Karpas-422 (cell line): ENCODE results near the gene NRL. TPM values are rescaled to one million over a fixed set of nuclear protein-coding genes. Genes with fewer than 3 reads are reported as not detected.
A peak's percentile ranks its signal among the peaks of the same experiment; 100 is the strongest.

Experiments
- DNase-seq: peaks from one replicate; pipeline ENCODE4 v3.0.0-alpha.2; 2015
- H2AFZ ChIP-seq: fragments of 200-600 bp; sonication (generic); 2 replicates; pipeline ENCODE4 v1.6.1; 2014; ENCODE audit warnings: antibody characterized with exemption, low read length, mixed read lengths
- H3K27ac ChIP-seq: fragments of 200-600 bp; sonication (generic); 2 replicates; pipeline ENCODE4 v1.5.1; 2014; ENCODE audit warnings: mild to moderate bottlenecking, low read length, moderate library complexity
- H3K27me3 ChIP-seq: fragments of 200-600 bp; sonication (generic); 2 replicates; pipeline ENCODE4 v1.6.1; 2014; ENCODE audit warnings: low read length, mixed read lengths
- H3K36me3 ChIP-seq: fragments of 200-600 bp; sonication (generic); 2 replicates; pipeline ENCODE4 v1.6.1; 2014; ENCODE audit warnings: low read length, mixed read lengths; ENCODE audit not compliant: insufficient read depth
- H3K4me1 ChIP-seq: fragments of 200-600 bp; sonication (generic); 2 replicates; pipeline ENCODE4 v1.6.1; 2014; ENCODE audit warnings: mild to moderate bottlenecking, low read length, mixed read lengths
- H3K4me2 ChIP-seq: fragments of 200-600 bp; sonication (generic); 2 replicates; pipeline ENCODE4 v1.6.1; 2014; ENCODE audit warnings: low read length, low read depth, mild to moderate bottlenecking; ENCODE audit not compliant: poor library complexity, severe bottlenecking
- H3K4me3 ChIP-seq: fragments of 200-600 bp; sonication (generic); 2 replicates; pipeline ENCODE4 v1.5.1; 2014; ENCODE audit warnings: mild to moderate bottlenecking, antibody characterized with exemption, low read length, mixed read lengths
- H3K79me2 ChIP-seq: fragments of 200-600 bp; sonication (generic); 2 replicates; pipeline ENCODE4 v1.6.1; 2014; ENCODE audit warnings: mild to moderate bottlenecking, low read length, mixed read lengths
- H3K9ac ChIP-seq: fragments of 200-600 bp; sonication (generic); 2 replicates; pipeline ENCODE4 v1.6.0; 2014; ENCODE audit warnings: low read length
- H3K9me2 ChIP-seq: fragments of 200-600 bp; sonication (generic), shearing (Covaris generic); replicated peaks from 2 replicates; pipeline ENCODE4 v1.6.0; 2014; ENCODE audit warnings: mild to moderate bottlenecking, low read length, moderate library complexity; ENCODE audit not compliant: insufficient read depth
- H3K9me3 ChIP-seq: fragments of 300-700, 200-600 bp; sonication (generic); 2 replicates; pipeline ENCODE4 v1.6.1; 2014; ENCODE audit warnings: low read length, mixed read lengths
- H4K20me1 ChIP-seq: fragments of 200-600 bp; sonication (generic); 2 replicates; pipeline ENCODE4 v1.6.1; 2014; ENCODE audit warnings: mild to moderate bottlenecking, antibody characterized with exemption, low read length, low read depth; ENCODE audit not compliant: insufficient read depth
- total RNA-seq: library from RNA; depleted of rRNA; stranded (reverse); fragments of >200 nt; shearing (Covaris generic); gene quantifications from 2 replicates; pipeline ENCODE4 v1.2.3, GENCODE V29; 2014; ENCODE audit warnings: low replicate concordance

NRL gene
- total RNA-seq, 1 experiment from 2014 or later, result 2.5 TPM

GRCh38 chr14:24139272-24139934, 24.7 kb upstream of the NRL start:
- H3K9me3 ChIP-seq, result no peaks in the 10 kb centered on the region
- H3K27me3 ChIP-seq, result no peaks in the 10 kb centered on the region
- peaks cover 67% of the 10 kb centered on the region for H3K4me1 ChIP-seq
- no peaks in the 10 kb centered on the region for H3K9me2 ChIP-seq
- no peak overlapping the region for H2AFZ ChIP-seq
- peak overlapping the region; percentile 83 for H3K4me3 ChIP-seq
- peak; percentile 62 for DNase-seq
- H3K9ac ChIP-seq, result peak overlapping the region; percentile 94
- H3K27ac ChIP-seq, result peak overlapping the region; percentile 52
- H3K4me2 ChIP-seq, result peak overlapping the region; percentile 76
- no peaks in the 10 kb centered on the region for H4K20me1 ChIP-seq
- H3K79me2 ChIP-seq, result peaks cover 59% of the 10 kb centered on the region
- H3K36me3 ChIP-seq, result peaks cover 24% of the 10 kb centered on the region

- H3K36me3 ChIP-seq, result peaks cover 23% of the 10 kb centered on the region
Measured at GRCh38 chr14:24138396-24139271, 23.9 kb upstream of the NRL start.

GRCh38 chr14:24137529-24138395, 23.0 kb upstream of the NRL start:
- H3K4me2 ChIP-seq, result peak overlapping the region; percentile 87
- peak overlapping the region; percentile 71 for H3K27ac ChIP-seq
- peaks cover 23% of the 10 kb centered on the region for H3K36me3 ChIP-seq
- peak; percentile 60 for DNase-seq
- H3K9me3 ChIP-seq, result no peaks in the 10 kb centered on the region
- no peaks in the 10 kb centered on the region for H4K20me1 ChIP-seq
- peak overlapping the region; percentile 98 for H3K4me3 ChIP-seq
- peak overlapping the region; percentile 98 for H3K9ac ChIP-seq
- H3K4me1 ChIP-seq, result peaks cover 51% of the 10 kb centered on the region
- H2AFZ ChIP-seq, result no peak overlapping the region
- H3K27me3 ChIP-seq, result no peaks in the 10 kb centered on the region
- peaks cover 51% of the 10 kb centered on the region for H3K79me2 ChIP-seq
- no peaks in the 10 kb centered on the region for H3K9me2 ChIP-seq

More at GRCh38 chr14:24138396-24139271, 23.9 kb upstream of the NRL start:
- no peaks in the 10 kb centered on the region for H3K9me2 ChIP-seq
- peaks cover 60% of the 10 kb centered on the region for H3K4me1 ChIP-seq
- H3K9ac ChIP-seq, result peak overlapping the region; percentile 94
- H3K27me3 ChIP-seq, result no peaks in the 10 kb centered on the region
- H3K9me3 ChIP-seq, result no peaks in the 10 kb centered on the region
- DNase-seq, result no peak
- H3K27ac ChIP-seq, result no peak overlapping the region
- no peak overlapping the region for H2AFZ ChIP-seq
- no peak overlapping the region; the same call in 1 of the 2 replicates for H3K4me3 ChIP-seq
- H3K79me2 ChIP-seq, result peaks cover 51% of the 10 kb centered on the region
- peak overlapping the region; percentile 87 for H3K4me2 ChIP-seq
- no peaks in the 10 kb centered on the region for H4K20me1 ChIP-seq

GRCh38 chr14:24136684-24137528, 22.2 kb upstream of the NRL start:
- H3K4me3 ChIP-seq, result peak overlapping the region; percentile 98
- H3K4me2 ChIP-seq, result peak overlapping the region; percentile 87
- no peak overlapping the region for H2AFZ ChIP-seq
- H3K9me2 ChIP-seq, result no peaks in the 10 kb centered on the region
- peaks cover 44% of the 10 kb centered on the region for H3K4me1 ChIP-seq
- H3K27me3 ChIP-seq, result no peaks in the 10 kb centered on the region
- H3K9ac ChIP-seq, result peak overlapping the region; percentile 98
- DNase-seq, result peak; percentile 82
- no peaks in the 10 kb centered on the region for H3K9me3 ChIP-seq
- peaks cover 23% of the 10 kb centered on the region for H3K36me3 ChIP-seq
- peaks cover 51% of the 10 kb centered on the region for H3K79me2 ChIP-seq
- H3K27ac ChIP-seq, result peak overlapping the region; percentile 71
- H4K20me1 ChIP-seq, result no peaks in the 10 kb centered on the region

- no peaks in the 10 kb centered on the region for H3K9me2 ChIP-seq
- H3K27me3 ChIP-seq, result no peaks in the 10 kb centered on the region
- peaks cover 23% of the 10 kb centered on the region for H3K36me3 ChIP-seq
- peak within 1 kb of the TSS; percentile 76 for H2AFZ ChIP-seq
- peak within 1 kb of the TSS; percentile 71 for H3K27ac ChIP-seq
- H3K4me2 ChIP-seq, result peak within 1 kb of the TSS; percentile 87
- no peaks in the 10 kb centered on the region for H4K20me1 ChIP-seq
- peak within 1 kb of the TSS; percentile 98 for H3K4me3 ChIP-seq
- H3K9ac ChIP-seq, result peak within 1 kb of the TSS; percentile 98
- peak; percentile 99 for DNase-seq
- H3K4me1 ChIP-seq, result peaks cover 42% of the 10 kb centered on the region
- peaks cover 48% of the 10 kb centered on the region for H3K79me2 ChIP-seq
- H3K9me3 ChIP-seq, result no peaks in the 10 kb centered on the region
Measured at GRCh38 chr14:24135834-24136683, 21.3 kb upstream of the NRL start, which contains the start of gene PSME1. PSME1 (plus strand) TSS chr14:24136194; CDS start chr14:24136263, 69 bp downstream.

GRCh38 chr14:24135584-24135833, 20.8 kb upstream of the NRL start:
- H3K9ac ChIP-seq, result peak overlapping the region; percentile 98

GRCh38 chr14:24133735-24134134, 19.0 kb upstream of the NRL start:
- Histone ChIP-seq H3K4me3 (no peak overlapping the region), H2AFZ (no peak overlapping the region), H3K36me3 (peaks cover 11% of the 10 kb centered on the region), H3K79me2 (peaks cover 26% of the 10 kb centered on the region), H3K27me3 (no peaks in the 10 kb centered on the region), H3K27ac (no peak overlapping the region), H3K4me1 (peaks cover 30% of the 10 kb centered on the region), H4K20me1 (no peaks in the 10 kb centered on the region), H3K9ac (no peak overlapping the region), H3K9me3 (no peaks in the 10 kb centered on the region), H3K4me2 (no peak overlapping the region), H3K9me2 (no peaks in the 10 kb centered on the region)
- peak; percentile 64 for DNase-seq

More at GRCh38 chr14:24135584-24135833, 20.8 kb upstream of the NRL start:
- peak overlapping the region; percentile 87 for H3K4me2 ChIP-seq
- H3K36me3 ChIP-seq, result peaks cover 23% of the 10 kb centered on the region
- DNase-seq, result no peak
- no peaks in the 10 kb centered on the region for H4K20me1 ChIP-seq
- peak overlapping the region; percentile 98 for H3K4me3 ChIP-seq
- H2AFZ ChIP-seq, result peak overlapping the region; percentile 76
- H3K27ac ChIP-seq, result peak overlapping the region; percentile 54
- H3K27me3 ChIP-seq, result no peaks in the 10 kb centered on the region
- H3K79me2 ChIP-seq, result peaks cover 43% of the 10 kb centered on the region
- H3K9me3 ChIP-seq, result no peaks in the 10 kb centered on the region
- H3K4me1 ChIP-seq, result peaks cover 42% of the 10 kb centered on the region
- no peaks in the 10 kb centered on the region for H3K9me2 ChIP-seq
